Activated CD8-positive, alpha-beta memory T cell treated with anti-CD3 and anti-CD28 coated beads, Interleukin-2, amount 50 U/mL, for 1 hour (primary cell): Measurements from ENCODE around the gene GJB2.

Experiments
- DNase-seq: peaks from one replicate; pipeline ENCODE4 v3.0.0-alpha.2; 2020; ENCODE audit errors: extremely low read depth

GJB2 gene

GRCh38 chr13:20192836-20193161 is at the start of gene GJB2:
GJB2 (minus strand) TSS chr13:20192938; CDS start chr13:20189581, 3,357 bp downstream.
- no peak for DNase-seq

GRCh38 chr13:20241593-20241992 is 48.9 kb upstream of the GJB2 start:
- DNase-seq, result no peak

- DNase-seq, result no peak
Observed at GRCh38 chr13:20239748-20240147, 47.0 kb upstream of the GJB2 start.

GRCh38 chr13:20232556-20233277 is 40.0 kb upstream of the GJB2 start:
- DNase-seq, result no peak

- no peak for DNase-seq
Observed at GRCh38 chr13:20231839-20232555, 39.3 kb upstream of the GJB2 start, which contains the start of gene GJB6. GJB6 (minus strand) TSS chr13:20232319; CDS start chr13:20223480, 8,839 bp downstream.

- no peak for DNase-seq
Observed at GRCh38 chr13:20230913-20231838, 38.4 kb upstream of the GJB2 start.

- DNase-seq, result no peak
Observed at GRCh38 chr13:20227730-20228129, 35.0 kb upstream of the GJB2 start.

- DNase-seq, result no peak
Observed at GRCh38 chr13:20227288-20227687, 34.5 kb upstream of the GJB2 start.

GRCh38 chr13:20222553-20222952 is 29.8 kb upstream of the GJB2 start:
- no peak for DNase-seq

GRCh38 chr13:20221772-20222171 is 29.0 kb upstream of the GJB2 start:
- no peak for DNase-seq

GRCh38 chr13:20219577-20219976 is 26.8 kb upstream of the GJB2 start:
- DNase-seq, result no peak

- no peak for DNase-seq
Observed at GRCh38 chr13:20217168-20217567, 24.4 kb upstream of the GJB2 start.

- no peak for DNase-seq
Observed at GRCh38 chr13:20209948-20210347, 17.2 kb upstream of the GJB2 start.

- DNase-seq, result no peak
Observed at GRCh38 chr13:20206698-20207235, 14.0 kb upstream of the GJB2 start.

- no peak for DNase-seq
Observed at GRCh38 chr13:20206065-20206697, 13.4 kb upstream of the GJB2 start.

- no peak for DNase-seq
Observed at GRCh38 chr13:20198781-20199180, 6.0 kb upstream of the GJB2 start.

- DNase-seq, result no peak
Observed at GRCh38 chr13:20197361-20197834, 4.7 kb upstream of the GJB2 start.

GRCh38 chr13:20195801-20196200 is 3.1 kb upstream of the GJB2 start:
- DNase-seq, result no peak

- DNase-seq, result no peak
Observed at GRCh38 chr13:20193907-20194631, 1.3 kb upstream of the GJB2 start.

- no peak for DNase-seq
Observed at GRCh38 chr13:20193162-20193906, 596 bp upstream of the GJB2 start.
